Duodenal mucosa (tissue), 2 donors: ENCODE data around the gene RICTOR.
"Not testable (repeated sequence)": the region's sequence is repeated elsewhere in the genome, so short reads cannot be mapped to it uniquely, and the experiment has no call there.

Source experiments
- H3K27ac ChIP-seq: one replicate; pipeline ENCODE4 v1.7.0; 2013; ENCODE audit warnings: low read depth, low read length
- H3K27me3 ChIP-seq, 2 donors: one replicate each; pipeline ENCODE4 v1.7.0; 2013; ENCODE audit warnings: low read length in 2 of 2, control low read depth in 1 of 2; ENCODE audit not compliant: insufficient read depth in 2 of 2, control insufficient read depth in 1 of 2
- H3K36me3 ChIP-seq, 2 donors: one replicate each; pipeline ENCODE4 v1.7.0; 2013; ENCODE audit warnings: low read length in 2 of 2, control low read depth in 1 of 2; ENCODE audit not compliant: insufficient read depth in 2 of 2, control insufficient read depth in 1 of 2
- H3K4me1 ChIP-seq, 2 donors: one replicate each; pipeline ENCODE4 v1.7.0; 2013; ENCODE audit warnings: low read length in 2 of 2, control low read depth in 1 of 2; ENCODE audit not compliant: insufficient read depth in 2 of 2, control insufficient read depth in 1 of 2
- H3K4me3 ChIP-seq, 2 donors: one replicate each; pipeline ENCODE4 v1.7.0; 2013; ENCODE audit warnings: low read length in 2 of 2, low read depth in 1 of 2
- H3K9ac ChIP-seq, 2 donors: one replicate each; pipeline ENCODE4 v1.7.0; 2013; ENCODE audit warnings: low read length in 2 of 2, low read depth in 1 of 2
- H3K9me3 ChIP-seq, 2 donors: one replicate each; pipeline ENCODE4 v1.7.0; 2013; ENCODE audit warnings: low read length in 2 of 2, control low read depth in 1 of 2; ENCODE audit not compliant: control insufficient read depth in 1 of 2

The RICTOR gene

GRCh38 chr5:38999037-38999436, 75.2 kb downstream of the RICTOR start:
- no peak overlapping the region for H3K27ac ChIP-seq
- H3K4me1 ChIP-seq: no peaks in the 10 kb centered on the region
- H3K36me3 ChIP-seq: no peaks in the 10 kb centered on the region
- no peak overlapping the region for H3K9ac ChIP-seq
- H3K27me3 ChIP-seq: no peaks in the 10 kb centered on the region
- no peaks in the 10 kb centered on the region for H3K9me3 ChIP-seq
- no peak overlapping the region for H3K4me3 ChIP-seq

- H3K27ac ChIP-seq: no peak overlapping the region
- H3K9ac ChIP-seq: no peak overlapping the region
- H3K9me3 ChIP-seq: no peaks in the 10 kb centered on the region
Measured at GRCh38 chr5:38997591-38997990, 76.6 kb downstream of the RICTOR start.

GRCh38 chr5:38996123-38996522, 78.1 kb downstream of the RICTOR start:
- Histone ChIP-seq H3K36me3 (no peaks in the 10 kb centered on the region), H3K4me1 (no peaks in the 10 kb centered on the region), H3K27me3 (no peaks in the 10 kb centered on the region), H3K27ac (no peak overlapping the region), H3K4me3 (no peak overlapping the region), H3K9me3 (no peaks in the 10 kb centered on the region), H3K9ac (no peak overlapping the region)

More at GRCh38 chr5:38997591-38997990, 76.6 kb downstream of the RICTOR start:
- no peaks in the 10 kb centered on the region for H3K36me3 ChIP-seq
- H3K27me3 ChIP-seq: no peaks in the 10 kb centered on the region
- H3K4me1 ChIP-seq: no peaks in the 10 kb centered on the region
- no peak overlapping the region for H3K4me3 ChIP-seq

GRCh38 chr5:38994324-38994927, 79.8 kb downstream of the RICTOR start:
- H3K27ac ChIP-seq: no peak overlapping the region
- no peak overlapping the region for H3K4me3 ChIP-seq
- H3K4me1 ChIP-seq: no peaks in the 10 kb centered on the region
- H3K27me3 ChIP-seq: no peaks in the 10 kb centered on the region
- no peak overlapping the region for H3K9ac ChIP-seq
- H3K9me3 ChIP-seq: no peaks in the 10 kb centered on the region
- peaks cover 4 to 9% of the 10 kb centered on the region in 2 donors for H3K36me3 ChIP-seq

- H3K36me3 ChIP-seq, H3K4me1 ChIP-seq, H3K9ac ChIP-seq, H3K27ac ChIP-seq, H3K27me3 ChIP-seq, H3K4me3 ChIP-seq, H3K9me3 ChIP-seq: not testable (repeated sequence)
Measured at GRCh38 chr5:38989974-38990719, 84.1 kb downstream of the RICTOR start.

- Histone ChIP-seq H3K4me1 (no peaks in the 10 kb centered on the region), H3K36me3 (peaks cover 4 to 9% of the 10 kb centered on the region in 2 donors), H3K27me3 (no peaks in the 10 kb centered on the region), H3K27ac (no peak overlapping the region), H3K9me3 (no peaks in the 10 kb centered on the region), H3K4me3 (no peak overlapping the region), H3K9ac (no peak overlapping the region)
Measured at GRCh38 chr5:38985909-38986452, 88.2 kb downstream of the RICTOR start.

- no peaks in the 10 kb centered on the region for H3K27me3 ChIP-seq
- no peak overlapping the region for H3K27ac ChIP-seq
- H3K9me3 ChIP-seq: no peaks in the 10 kb centered on the region
- H3K36me3 ChIP-seq: peaks cover 0 to 3% of the 10 kb centered on the region in 2 donors
- no peak overlapping the region for H3K9ac ChIP-seq
- H3K4me3 ChIP-seq: no peak overlapping the region
- H3K4me1 ChIP-seq: no peaks in the 10 kb centered on the region
Measured at GRCh38 chr5:38979535-38979934, 94.7 kb downstream of the RICTOR start.

GRCh38 chr5:38978036-38978435, 96.2 kb downstream of the RICTOR start:
- peaks cover 0 to 3% of the 10 kb centered on the region in 2 donors for H3K36me3 ChIP-seq

GRCh38 chr5:38968665-38969064, 105.5 kb downstream of the RICTOR start:
- peaks cover 8 to 30% of the 10 kb centered on the region in 2 donors for H3K36me3 ChIP-seq
- no peak overlapping the region for H3K27ac ChIP-seq
- H3K9ac ChIP-seq: no peak overlapping the region
- no peaks in the 10 kb centered on the region for H3K9me3 ChIP-seq
- H3K27me3 ChIP-seq: no peaks in the 10 kb centered on the region
- no peaks in the 10 kb centered on the region for H3K4me1 ChIP-seq
- H3K4me3 ChIP-seq: no peak overlapping the region

More at GRCh38 chr5:38978036-38978435, 96.2 kb downstream of the RICTOR start:
- H3K27ac ChIP-seq: no peak overlapping the region
- no peaks in the 10 kb centered on the region for H3K9me3 ChIP-seq
- no peak overlapping the region for H3K4me3 ChIP-seq
- H3K9ac ChIP-seq: no peak overlapping the region
- no peaks in the 10 kb centered on the region for H3K27me3 ChIP-seq
- H3K4me1 ChIP-seq: no peaks in the 10 kb centered on the region

GRCh38 chr5:38961691-38962090, 112.5 kb downstream of the RICTOR start:
- Histone ChIP-seq H3K4me3 (no peak overlapping the region), H3K4me1 (no peaks in the 10 kb centered on the region), H3K27me3 (no peaks in the 10 kb centered on the region), H3K36me3 (peaks cover 13 to 49% of the 10 kb centered on the region in 2 donors), H3K9me3 (no peaks in the 10 kb centered on the region), H3K27ac (no peak overlapping the region), H3K9ac (no peak overlapping the region)
